CD4-positive, alpha-beta T cell treated with Interleukin-4 for 1 hour (primary cell): Measurements from ENCODE around the gene ABCF3.

Experiments
- DNase-seq, 2 donors: peaks; one replicate each; pipeline ENCODE4 v3.0.0-alpha.2; 2020 to 2022

The ABCF3 gene

GRCh38 chr3:184189421-184189820, 3.4 kb downstream of the ABCF3 start:
- no peak for DNase-seq

- no peak for DNase-seq
Measured at GRCh38 chr3:184192889-184193288, 6.9 kb downstream of the ABCF3 start.

GRCh38 chr3:184193991-184194539, 8.1 kb downstream of the ABCF3 start:
- no peak for DNase-seq

- no peak for DNase-seq
Measured at GRCh38 chr3:184196536-184196935, 10.5 kb downstream of the ABCF3 start.

- DNase-seq, result no peak
Measured at GRCh38 chr3:184198509-184198908, 12.5 kb downstream of the ABCF3 start.

GRCh38 chr3:184200825-184201224, 14.8 kb downstream of the ABCF3 start:
- no peak for DNase-seq

- no peak for DNase-seq
Measured at GRCh38 chr3:184203526-184203925, 17.5 kb downstream of the ABCF3 start.

- no peak for DNase-seq
Measured at GRCh38 chr3:184209146-184209923, 23.3 kb downstream of the ABCF3 start.

GRCh38 chr3:184211297-184211696, 25.3 kb downstream of the ABCF3 start:
- DNase-seq, result no peak

- DNase-seq, result no peak
Measured at GRCh38 chr3:184211718-184212117, 25.7 kb downstream of the ABCF3 start.

- DNase-seq, result no peak
Measured at GRCh38 chr3:184218814-184219213, 32.8 kb downstream of the ABCF3 start.

GRCh38 chr3:184222521-184222920, 36.5 kb downstream of the ABCF3 start:
- no peak for DNase-seq

- no peak for DNase-seq
Measured at GRCh38 chr3:184223946-184224345, 37.9 kb downstream of the ABCF3 start.

- peak; percentile 50 to 64 for DNase-seq
Measured at GRCh38 chr3:184227481-184227935, 41.5 kb downstream of the ABCF3 start.

- no peak for DNase-seq
Measured at GRCh38 chr3:184228376-184229137, 42.6 kb downstream of the ABCF3 start.

- DNase-seq, result peak; percentile 79 to 80
Measured at GRCh38 chr3:184229394-184230080, 43.5 kb downstream of the ABCF3 start, which contains the start of gene VWA5B2. Gene VWA5B2, plus strand, starts transcription at chr3:184229585. Its CDS starts 944 bp downstream, at chr3:184230529.

GRCh38 chr3:184230081-184230602, 44.1 kb downstream of the ABCF3 start:
- no peak for DNase-seq

GRCh38 chr3:184230603-184231528, 44.9 kb downstream of the ABCF3 start:
- no peak for DNase-seq

GRCh38 chr3:184231671-184232070, 45.7 kb downstream of the ABCF3 start:
- no peak for DNase-seq

- no peak for DNase-seq
Measured at GRCh38 chr3:184233127-184233843, 47.3 kb downstream of the ABCF3 start.

- no peak for DNase-seq
Measured at GRCh38 chr3:184234224-184234623, 48.2 kb downstream of the ABCF3 start.
